HepG2 (cell line): ENCODE measurements around the gene KLF15. TPM values are rescaled to one million over a fixed set of nuclear protein-coding genes. Genes with fewer than 3 reads are reported as not detected.

ENCODE experiments used
- ATAC-seq: fragments of 200-7000 bp; cut with Tn5 transposase; 3 replicates; pipeline ENCODE4 v1.9.1; 2020; ENCODE audit warnings: mild to moderate bottlenecking, moderate library complexity
- BruUV-seq: library from RNA; stranded (reverse); fragments of 400-500 nt; replicated peaks from 2 replicates; lab custom pipeline; 2021; lab: Mats Ljungman, UMichigan
- CTCF ChIA-PET: fragments of 300-600 bp; formaldehyde crosslinking; extraction: SDS; loops from one replicate; lab custom pipeline; 2021; ENCODE audit warnings: low total read pairs, inconsistent platforms, low intra/inter-chr PET ratio; lab: Yijun Ruan, JAX
- POLR2A ChIA-PET: fragments of 350-600 bp; sonication (Branson Sonifier 250); formaldehyde crosslinking; loops from one replicate; lab custom pipeline; 2020; ENCODE audit warnings: antibody characterized with exemption, inconsistent platforms; lab: Yijun Ruan, JAX
- DNase-seq: peaks from one replicate; pipeline ENCODE4 v3.0.0-alpha.2; 2015; ENCODE audit warnings: low spot score
- FAIRE-seq: peaks from 3 replicates; lab custom pipeline; 2011; peaks lifted over from hg19 to GRCh38; lab: Jason Lieb, UNC
- H2AFZ ChIP-seq: one replicate; pipeline ENCODE4 v1.6.1; 2011; ENCODE audit warnings: low read length, inconsistent platforms
- H3K27ac ChIP-seq: fragments of 300-600 bp; 3 replicates; pipeline ENCODE4 v1.8.0; 2011; ENCODE audit warnings: mixed run types, mild to moderate bottlenecking, mixed read lengths, low read length, inconsistent platforms; ENCODE audit not compliant: insufficient read depth; ENCODE audit errors: extremely low read length
- H3K27me3 ChIP-seq, 2 experiments: fragments of 200-600 bp in 1 of 2; 2 replicates in 1 of 2; 3 replicates in 1 of 2; pipeline versions ENCODE4 v1.6.0 to v1.8.0; 2011; ENCODE audit warnings: low read length in 2 of 2, mild to moderate bottlenecking in 2 of 2, moderate library complexity in 2 of 2, inconsistent platforms in 1 of 2; ENCODE audit not compliant: insufficient read depth in 2 of 2, control insufficient read depth in 1 of 2
- H3K36me3 ChIP-seq, 2 experiments: fragments of 200-600 bp in 1 of 2; replicated peaks in 1 of 2; 2 replicates in 1 of 2; 3 replicates in 1 of 2; pipeline versions ENCODE4 v1.5.1 to v1.8.0; 2011; ENCODE audit warnings: low read length in 2 of 2, inconsistent platforms in 1 of 2; ENCODE audit not compliant: insufficient read depth in 2 of 2, control insufficient read depth in 1 of 2
- H3K4me1 ChIP-seq: 2 replicates; pipeline ENCODE4 v1.5.1; 2012; ENCODE audit warnings: low read length, inconsistent platforms; ENCODE audit not compliant: insufficient read depth
- H3K4me2 ChIP-seq: 2 replicates; pipeline ENCODE4 v1.6.0; 2011; ENCODE audit warnings: low read depth, low read length, inconsistent platforms
- H3K4me3 ChIP-seq, 3 experiments: fragments of 200-600 bp in 1 of 3; sonication (generic), shearing (Covaris generic) in 1 of 3; replicated peaks in 1 of 3; 2 replicates each; pipeline ENCODE4 v1.5.1; 2011 to 2016; ENCODE audit warnings: low read length in 3 of 3, inconsistent platforms in 2 of 3, low read depth in 2 of 3, mild to moderate bottlenecking in 2 of 3, control low read depth in 1 of 3, mixed read lengths in 1 of 3; ENCODE audit not compliant: insufficient read depth in 1 of 3
- H3K79me2 ChIP-seq: one replicate; pipeline ENCODE4 v1.6.1; 2011; ENCODE audit warnings: low read length, inconsistent platforms; ENCODE audit not compliant: insufficient read depth
- H3K9ac ChIP-seq: 2 replicates; pipeline ENCODE4 v1.6.0; 2011; ENCODE audit warnings: mild to moderate bottlenecking, low read depth, low read length, inconsistent platforms; ENCODE audit not compliant: insufficient read depth
- H3K9me3 ChIP-seq: 2 replicates; pipeline ENCODE4 v1.5.1; 2012; ENCODE audit warnings: mild to moderate bottlenecking, low read length
- H4K20me1 ChIP-seq: 2 replicates; pipeline ENCODE4 v1.6.0; 2011; ENCODE audit warnings: inconsistent platforms, mild to moderate bottlenecking, low read length, moderate library complexity; ENCODE audit not compliant: insufficient read depth
- AKNA ChIP-seq: sonication (generic); formaldehyde crosslinking; IDR thresholded peaks from 2 replicates; pipeline ENCODE4 v1.4.0; 2020; ENCODE audit warnings: missing genetic modification reagents, borderline replicate concordance
- DZIP1 ChIP-seq: sonication (generic); formaldehyde crosslinking; IDR thresholded peaks from 2 replicates; pipeline ENCODE4 v1.5.0; 2020; ENCODE audit warnings: mild to moderate bottlenecking, missing genetic modification reagents
- HNF1A ChIP-seq, 2 experiments: sonication (generic) in 1 of 2; formaldehyde crosslinking in 1 of 2; IDR thresholded peaks; 2 replicates each; pipeline versions ENCODE4 v1.4.0 to v1.6.1; 2016 to 2020; ENCODE audit warnings: borderline replicate concordance in 1 of 2, low read depth in 1 of 2, mild to moderate bottlenecking in 1 of 2, missing genetic modification reagents in 1 of 2
- ONECUT2 ChIP-seq: sonication (generic); formaldehyde crosslinking; IDR thresholded peaks from 2 replicates; pipeline ENCODE4 v1.4.0; 2020; ENCODE audit warnings: missing genetic modification reagents
- ZNF614 ChIP-seq: IDR thresholded peaks from 2 replicates; pipeline ENCODE4 v1.6.1; 2018; ENCODE audit warnings: missing biosample characterization, missing genetic modification reagents, inconsistent platforms, borderline replicate concordance
- ZNF850 ChIP-seq: sonication (generic); formaldehyde crosslinking; conservative IDR thresholded peaks from 2 replicates; pipeline ENCODE4 v1.9.0; 2021; ENCODE audit warnings: mild to moderate bottlenecking, missing genetic modification reagents
- WGBS: methylation state at CpG from one replicate; pipeline ENCODE4 v1.1.6; 2017; ENCODE audit warnings: low lambda C conversion rate; 5-methylcytosine and 5-hydroxymethylcytosine counted together
- in situ Hi-C: cut with HindIII; loops from 2 replicates; pipeline ENCODE4 v1.10.0; 2017; ENCODE audit warnings: low pct_unique_long_range_greater_than_20kb; ENCODE audit not compliant: extremely low pct_ligation_motif_present
- intact Hi-C: fragments of 100-400 bp; cut with micrococcal nuclease; formaldehyde crosslinking; loops from one replicate; pipeline ENCODE4 v1.10.0; 2022; ENCODE audit not compliant: unreplicated experiment
- polyA plus RNA-seq, 8 experiments: library from polyadenylated mRNA; depleted of rRNA in 3 of 8; stranded (reverse) in 7 of 8; unstranded in 1 of 8; fragments of >200 nt; fragmentation: Illumina TruSeq in 4 of 8; extraction: Trizol in 4 of 8; gene quantifications; 2 replicates each; pipeline versions ENCODE4 v1.2.1 to v1.2.3, GENCODE V29; 2011 to 2016; ENCODE audit warnings: low read depth in 4 of 8, missing spikeins in 1 of 8, mixed read lengths in 1 of 8; ENCODE audit not compliant: insufficient read depth in 1 of 8
- total RNA-seq, 5 experiments: library from RNA; depleted of rRNA; stranded (reverse); fragments of >200 nt; fragmentation: Illumina TruSeq; extraction: Trizol; gene quantifications; 2 replicates each; pipeline ENCODE4 v1.2.3, GENCODE V29; 2016; ENCODE audit warnings: low read depth in 1 of 5

Gene KLF15
- total and polyA plus RNA-seq, 2 of the 13 experiments (the other 11 are each of a cell fraction or from before 2014, with no cell fraction given), result 7.1 to 7.8 TPM

- TF ChIP-seq DZIP1 (no peak), ZNF850 (CRISPR knock-in tag) (0 out of 2 replicates have a peak, but pooled peaks have one; percentile 34)
These were observed 589 bp downstream of the KLF15 start (continued) for GRCh38 chr3:126356373-126357264.

DNA sequence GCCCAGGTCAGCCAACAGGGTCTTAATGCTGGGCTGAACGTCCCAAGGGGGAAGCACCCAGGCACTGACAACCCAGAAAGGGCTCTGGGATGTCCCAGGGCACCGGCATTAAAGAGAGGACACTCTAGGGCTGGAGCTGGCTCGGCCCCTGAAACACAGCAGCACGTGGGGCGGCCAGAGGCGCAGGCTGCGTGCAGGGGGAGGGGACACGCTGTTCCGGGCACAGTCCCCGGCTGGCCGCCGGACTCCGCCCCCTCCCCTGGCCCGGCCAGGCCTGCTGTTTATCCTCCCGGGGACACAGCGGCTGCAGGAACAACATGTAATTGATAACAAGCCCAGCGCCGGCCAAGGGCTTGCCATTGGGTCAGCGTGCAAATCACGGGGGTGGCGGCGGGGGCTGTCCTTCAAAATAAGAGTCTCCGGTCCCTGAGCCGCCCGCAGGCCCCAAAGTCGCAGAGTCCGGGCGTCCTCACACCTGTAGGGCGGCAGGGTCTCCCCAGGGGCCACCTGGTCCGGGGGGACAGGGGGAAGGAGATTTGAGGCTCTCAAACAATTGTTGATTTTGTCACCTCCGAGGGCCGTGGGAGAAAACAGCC, 1.3 kb downstream of the KLF15 start:
- peak overlapping the region; percentile 61 to 80 (median 71) for H3K4me3 ChIP-seq
- ChIA-PET CTCF (no interaction called here), POLR2A (interaction anchor here (0.7 kb wide), 1 partner anchor 9 kb away, joined by 3 read pairs; no protein-coding TSS in a partner anchor)
- H3K9ac ChIP-seq, result peak overlapping the region; percentile 80
- ATAC-seq, result peak; percentile 83
- WGBS, result 0% methylated on average over 6 of the region's 32 CpGs
- peak overlapping the region; percentile 91 for H3K4me2 ChIP-seq
- in situ Hi-C loops, result loop anchor here (5.0 to 25.0 kb wide), 2 partner anchors 89 to 219 kb away; no protein-coding TSS in a partner anchor
- DNase-seq, result peak; percentile 94
- no peaks in the 10 kb centered on the region for H3K9me3 ChIP-seq
- H3K27me3 ChIP-seq, result peaks cover 4 to 27% of the 10 kb centered on the region in 2 experiments; a peak in 4 of 5 replicates
- H3K79me2 ChIP-seq, result no peaks in the 10 kb centered on the region
- no TSS peak for BruUV-seq
- peaks cover 49% of the 10 kb centered on the region for H3K4me1 ChIP-seq
- no peaks in the 10 kb centered on the region for H4K20me1 ChIP-seq
- intact Hi-C loops, result loop anchor here (2.0 kb wide), 2 partner anchors 79 to 89 kb away; no protein-coding TSS in a partner anchor
- peak; percentile 64 for FAIRE-seq
- peak overlapping the region; percentile 75 for H3K27ac ChIP-seq
- peaks cover 0 to 1% of the 10 kb centered on the region in 2 experiments; a peak in 2 of 5 replicates for H3K36me3 ChIP-seq
- H2AFZ ChIP-seq, result no peak overlapping the region
- TF ChIP-seq AKNA (no peak), ZNF614 (CRISPR knock-in tag) (peak; percentile 77; the same call in 1 of the 2 replicates), ONECUT2 (no peak), HNF1A (IDR thresholded peaks at IDR 0.05; ENCODE audit: low read depth) (no peak), HNF1A (CRISPR knock-in tag; IDR thresholded peaks at IDR 0.05; ENCODE audit: borderline replicate concordance) (no peak; the same call in 1 of the 2 replicates)
